Karpas-422 (cell line): ENCODE measurements around the gene KCNQ1. TPM values are rescaled to one million over a fixed set of nuclear protein-coding genes. Genes with fewer than 3 reads are reported as not detected.

Experiments
- DNase-seq: peaks from one replicate; pipeline ENCODE4 v3.0.0-alpha.2; 2015
- H2AFZ ChIP-seq: fragments of 200-600 bp; sonication (generic); 2 replicates; pipeline ENCODE4 v1.6.1; 2014; ENCODE audit warnings: antibody characterized with exemption, low read length, mixed read lengths
- H3K27ac ChIP-seq: fragments of 200-600 bp; sonication (generic); 2 replicates; pipeline ENCODE4 v1.5.1; 2014; ENCODE audit warnings: mild to moderate bottlenecking, low read length, moderate library complexity
- H3K27me3 ChIP-seq: fragments of 200-600 bp; sonication (generic); 2 replicates; pipeline ENCODE4 v1.6.1; 2014; ENCODE audit warnings: low read length, mixed read lengths
- H3K36me3 ChIP-seq: fragments of 200-600 bp; sonication (generic); 2 replicates; pipeline ENCODE4 v1.6.1; 2014; ENCODE audit warnings: low read length, mixed read lengths; ENCODE audit not compliant: insufficient read depth
- H3K4me1 ChIP-seq: fragments of 200-600 bp; sonication (generic); 2 replicates; pipeline ENCODE4 v1.6.1; 2014; ENCODE audit warnings: mild to moderate bottlenecking, low read length, mixed read lengths
- H3K4me2 ChIP-seq: fragments of 200-600 bp; sonication (generic); 2 replicates; pipeline ENCODE4 v1.6.1; 2014; ENCODE audit warnings: low read length, low read depth, mild to moderate bottlenecking; ENCODE audit not compliant: poor library complexity, severe bottlenecking
- H3K4me3 ChIP-seq: fragments of 200-600 bp; sonication (generic); 2 replicates; pipeline ENCODE4 v1.5.1; 2014; ENCODE audit warnings: mild to moderate bottlenecking, antibody characterized with exemption, low read length, mixed read lengths
- H3K79me2 ChIP-seq: fragments of 200-600 bp; sonication (generic); 2 replicates; pipeline ENCODE4 v1.6.1; 2014; ENCODE audit warnings: mild to moderate bottlenecking, low read length, mixed read lengths
- H3K9ac ChIP-seq: fragments of 200-600 bp; sonication (generic); 2 replicates; pipeline ENCODE4 v1.6.0; 2014; ENCODE audit warnings: low read length
- H3K9me2 ChIP-seq: fragments of 200-600 bp; sonication (generic), shearing (Covaris generic); replicated peaks from 2 replicates; pipeline ENCODE4 v1.6.0; 2014; ENCODE audit warnings: mild to moderate bottlenecking, low read length, moderate library complexity; ENCODE audit not compliant: insufficient read depth
- H3K9me3 ChIP-seq: fragments of 300-700, 200-600 bp; sonication (generic); 2 replicates; pipeline ENCODE4 v1.6.1; 2014; ENCODE audit warnings: low read length, mixed read lengths
- H4K20me1 ChIP-seq: fragments of 200-600 bp; sonication (generic); 2 replicates; pipeline ENCODE4 v1.6.1; 2014; ENCODE audit warnings: mild to moderate bottlenecking, antibody characterized with exemption, low read length, low read depth; ENCODE audit not compliant: insufficient read depth
- total RNA-seq: library from RNA; depleted of rRNA; stranded (reverse); fragments of >200 nt; shearing (Covaris generic); gene quantifications from 2 replicates; pipeline ENCODE4 v1.2.3, GENCODE V29; 2014; ENCODE audit warnings: low replicate concordance

Gene KCNQ1
- total RNA-seq, 1 experiment from 2014 or later: not detected

DNA sequence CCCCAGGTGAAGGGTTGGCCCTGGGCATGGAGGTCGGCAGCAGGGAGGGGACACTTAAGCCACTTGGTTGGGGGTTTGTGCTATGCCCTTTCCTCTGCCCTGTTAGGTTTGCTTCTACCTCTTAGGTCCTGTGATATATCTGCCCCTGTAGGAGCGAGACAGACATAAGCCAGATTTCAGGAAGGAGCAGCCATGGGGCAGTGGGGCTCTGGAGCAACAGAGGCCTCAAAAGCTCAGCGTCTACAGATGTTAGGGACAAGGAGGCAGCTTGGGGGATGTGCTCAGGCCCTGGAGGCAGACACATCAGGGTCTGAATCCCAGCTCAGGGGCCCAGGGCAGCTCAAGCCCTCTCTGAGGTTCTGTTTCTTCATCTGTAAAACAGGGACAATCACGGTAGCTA lies 282.2 kb downstream of the KCNQ1 start:
- H2AFZ ChIP-seq: no peak overlapping the region
- no peaks in the 10 kb centered on the region for H3K79me2 ChIP-seq
- H3K4me2 ChIP-seq: no peak overlapping the region
- H3K4me3 ChIP-seq: no peak overlapping the region
- no peaks in the 10 kb centered on the region for H3K27me3 ChIP-seq
- no peak overlapping the region for H3K27ac ChIP-seq
- peaks cover 11% of the 10 kb centered on the region; the same call in 1 of the 2 replicates for H4K20me1 ChIP-seq
- H3K9ac ChIP-seq: no peak overlapping the region
- H3K4me1 ChIP-seq: no peaks in the 10 kb centered on the region
- H3K9me3 ChIP-seq: no peaks in the 10 kb centered on the region
- no peak for DNase-seq
- no peaks in the 10 kb centered on the region for H3K9me2 ChIP-seq
- H3K36me3 ChIP-seq: no peaks in the 10 kb centered on the region

GRCh38 chr11:2728128-2728662 lies 283.4 kb downstream of the KCNQ1 start:
- H3K4me3 ChIP-seq: no peak overlapping the region
- no peak overlapping the region for H3K4me2 ChIP-seq
- DNase-seq: no peak
- H3K4me1 ChIP-seq: no peaks in the 10 kb centered on the region
- H3K9me3 ChIP-seq: no peaks in the 10 kb centered on the region
- no peak overlapping the region for H2AFZ ChIP-seq
- H3K9me2 ChIP-seq: no peaks in the 10 kb centered on the region
- H3K36me3 ChIP-seq: no peaks in the 10 kb centered on the region
- H4K20me1 ChIP-seq: peaks cover 11% of the 10 kb centered on the region; the same call in 1 of the 2 replicates
- no peak overlapping the region for H3K9ac ChIP-seq
- H3K79me2 ChIP-seq: no peaks in the 10 kb centered on the region
- no peak overlapping the region for H3K27ac ChIP-seq
- no peaks in the 10 kb centered on the region for H3K27me3 ChIP-seq

- no peaks in the 10 kb centered on the region for H3K9me2 ChIP-seq
- H3K9me3 ChIP-seq: no peaks in the 10 kb centered on the region
- H3K9ac ChIP-seq: no peak overlapping the region
- H3K4me2 ChIP-seq: no peak overlapping the region
- no peak overlapping the region for H2AFZ ChIP-seq
- no peak for DNase-seq
- H3K4me3 ChIP-seq: no peak overlapping the region
- no peaks in the 10 kb centered on the region for H3K27me3 ChIP-seq
- peaks cover 11% of the 10 kb centered on the region; the same call in 1 of the 2 replicates for H4K20me1 ChIP-seq
- no peak overlapping the region for H3K27ac ChIP-seq
- no peaks in the 10 kb centered on the region for H3K79me2 ChIP-seq
- no peaks in the 10 kb centered on the region for H3K36me3 ChIP-seq
- no peaks in the 10 kb centered on the region for H3K4me1 ChIP-seq
Measured at GRCh38 chr11:2728663-2729332, 284.0 kb downstream of the KCNQ1 start.

- H3K36me3 ChIP-seq: no peaks in the 10 kb centered on the region
- no peak overlapping the region for H3K9ac ChIP-seq
- DNase-seq: no peak
- no peak overlapping the region for H2AFZ ChIP-seq
- peaks cover 11% of the 10 kb centered on the region; the same call in 1 of the 2 replicates for H4K20me1 ChIP-seq
- H3K27me3 ChIP-seq: no peaks in the 10 kb centered on the region
- no peaks in the 10 kb centered on the region for H3K9me3 ChIP-seq
- no peak overlapping the region for H3K27ac ChIP-seq
- H3K79me2 ChIP-seq: no peaks in the 10 kb centered on the region
- no peaks in the 10 kb centered on the region for H3K9me2 ChIP-seq
- no peak overlapping the region for H3K4me3 ChIP-seq
- H3K4me1 ChIP-seq: no peaks in the 10 kb centered on the region
- H3K4me2 ChIP-seq: no peak overlapping the region
Measured at GRCh38 chr11:2729841-2730240, 285.0 kb downstream of the KCNQ1 start.

DNA sequence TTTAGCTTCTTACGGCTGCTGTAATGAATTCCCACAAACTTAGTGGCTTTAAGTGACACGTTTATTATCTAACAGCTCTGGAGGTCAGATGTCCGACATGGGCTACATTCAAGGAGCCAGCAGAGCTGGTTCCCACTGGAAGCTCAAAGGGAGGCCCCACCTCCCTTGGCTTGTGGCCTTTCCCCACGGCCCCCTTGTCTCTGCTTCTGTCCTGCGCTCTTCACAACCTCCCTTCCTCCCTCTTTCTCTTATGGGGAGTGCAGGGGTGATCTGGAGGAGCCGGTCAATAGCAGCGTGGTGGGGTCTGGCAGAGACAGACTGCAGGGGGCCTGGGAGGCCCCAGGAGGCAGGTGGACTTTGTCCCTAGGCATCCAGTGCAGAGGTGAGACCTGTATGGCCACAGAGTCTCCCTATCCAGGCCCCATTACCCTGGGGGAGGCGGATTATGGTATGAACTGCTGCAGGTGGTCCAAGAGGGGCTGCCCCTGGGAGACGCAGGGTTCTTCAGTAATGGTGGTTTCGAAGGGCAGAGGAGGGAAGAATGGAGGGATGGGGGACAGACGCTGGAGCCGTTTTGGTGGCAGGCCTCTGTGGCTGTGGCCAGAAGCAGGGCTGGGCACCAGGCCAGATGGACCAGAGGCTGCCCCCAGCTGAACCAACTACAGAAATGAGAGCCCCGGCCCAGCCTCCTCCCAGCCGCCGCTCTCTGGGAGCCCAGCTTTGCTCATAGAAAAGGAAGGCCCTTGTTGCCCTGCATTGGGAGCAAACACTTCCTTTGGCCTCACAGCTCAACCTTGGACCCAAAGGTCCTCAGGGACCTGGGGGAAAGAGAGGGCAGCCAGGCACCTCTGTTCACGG lies 285.7 kb downstream of the KCNQ1 start:
- Histone ChIP-seq H3K36me3 (no peaks in the 10 kb centered on the region), H3K9me3 (no peaks in the 10 kb centered on the region), H4K20me1 (peaks cover 11% of the 10 kb centered on the region; the same call in 1 of the 2 replicates), H3K9me2 (no peaks in the 10 kb centered on the region), H3K27me3 (no peaks in the 10 kb centered on the region), H3K79me2 (no peaks in the 10 kb centered on the region), H3K27ac (no peak overlapping the region), H2AFZ (no peak overlapping the region), H3K9ac (no peak overlapping the region), H3K4me1 (no peaks in the 10 kb centered on the region), H3K4me3 (no peak overlapping the region), H3K4me2 (no peak overlapping the region)
- DNase-seq: no peak

DNA sequence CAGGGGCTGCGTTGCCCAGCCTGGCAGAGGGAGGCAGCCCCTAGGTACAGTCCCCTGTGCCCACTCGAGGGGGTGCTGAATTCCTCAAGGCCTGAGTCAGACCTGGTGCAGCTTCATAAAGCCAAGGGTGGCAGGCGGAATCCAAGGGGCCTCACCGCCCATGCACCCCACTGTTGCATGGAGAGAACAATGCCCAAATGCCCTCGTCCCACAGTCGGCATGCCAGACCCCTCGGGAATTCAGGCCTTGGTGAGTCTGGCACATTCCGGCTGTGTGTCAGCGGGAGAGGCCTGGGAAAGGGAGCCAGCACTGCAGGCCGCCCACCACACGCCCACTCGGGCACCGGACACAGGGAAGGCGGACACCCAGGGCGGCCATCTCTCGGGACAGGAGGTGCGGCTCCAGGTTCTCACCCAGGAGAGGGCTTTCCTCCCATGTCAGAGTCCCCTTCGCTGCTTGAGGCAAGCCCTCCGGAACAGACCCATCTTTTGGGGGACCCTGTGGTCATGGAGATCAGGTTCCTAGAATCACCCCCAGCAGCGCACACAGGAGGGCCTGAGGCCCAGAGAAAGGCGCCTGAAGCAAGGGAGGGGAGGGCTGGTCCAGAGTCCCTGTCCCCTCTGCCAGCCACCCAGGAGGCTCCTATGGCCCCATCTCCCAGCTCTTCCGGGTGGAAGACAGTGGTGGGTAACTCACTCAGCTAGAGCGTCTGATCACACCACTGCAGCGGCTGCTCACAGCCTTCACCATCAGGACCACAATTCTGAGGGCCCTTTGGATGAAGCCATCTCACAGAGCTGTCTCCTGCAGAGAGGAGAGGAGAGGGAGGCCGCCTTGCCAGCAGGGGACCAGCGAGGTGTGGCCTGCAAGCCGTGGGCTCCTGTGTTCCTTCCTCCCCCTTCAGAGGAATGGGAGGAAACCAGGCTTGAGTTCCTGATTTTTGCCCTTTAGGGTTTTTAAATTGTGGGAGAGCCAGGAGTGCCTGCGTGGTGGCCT lies 286.6 kb downstream of the KCNQ1 start:
- Histone ChIP-seq H3K9ac (no peak overlapping the region), H4K20me1 (peaks cover 11% of the 10 kb centered on the region; the same call in 1 of the 2 replicates), H3K4me3 (no peak overlapping the region), H3K9me2 (no peaks in the 10 kb centered on the region), H3K4me1 (no peaks in the 10 kb centered on the region), H3K36me3 (no peaks in the 10 kb centered on the region), H3K9me3 (no peaks in the 10 kb centered on the region), H3K27me3 (no peaks in the 10 kb centered on the region), H3K27ac (no peak overlapping the region), H3K4me2 (no peak overlapping the region), H3K79me2 (no peaks in the 10 kb centered on the region), H2AFZ (no peak overlapping the region)
- DNase-seq: no peak

GRCh38 chr11:2732261-2732939 lies 287.6 kb downstream of the KCNQ1 start:
- no peak overlapping the region for H3K4me2 ChIP-seq

More at GRCh38 chr11:2732261-2732939, 287.6 kb downstream of the KCNQ1 start:
- Histone ChIP-seq H3K9ac (no peak overlapping the region), H3K27me3 (no peaks in the 10 kb centered on the region), H3K36me3 (no peaks in the 10 kb centered on the region), H3K9me2 (no peaks in the 10 kb centered on the region), H4K20me1 (peaks cover 11% of the 10 kb centered on the region; the same call in 1 of the 2 replicates), H3K79me2 (no peaks in the 10 kb centered on the region), H2AFZ (no peak overlapping the region), H3K4me1 (no peaks in the 10 kb centered on the region), H3K4me3 (no peak overlapping the region), H3K27ac (no peak overlapping the region), H3K9me3 (no peaks in the 10 kb centered on the region)
- DNase-seq: no peak
